ENCODE results near the gene RALGPS1. TPM values are rescaled to one million over a fixed set of nuclear protein-coding genes. Genes with fewer than 3 reads are reported as not detected.

The RALGPS1 gene
- total and polyA plus RNA-seq, 2 of the 8 experiments (the other 6 are each of a cell fraction or from before 2014, with no cell fraction given) = 20.0 to 23.5 TPM

GRCh38 chr9:127102788-127103187, 188.2 kb downstream of the RALGPS1 start:
- H3K4me1 ChIP-seq (replicated peaks in 1 of 4; ENCODE audit: control insufficient read depth in 3 of 4, insufficient read depth in 4 of 4, low read length in 3 of 4) = no peaks in the 10 kb centered on the region; a peak in 1 of 7 replicates

More at GRCh38 chr9:127102788-127103187, 188.2 kb downstream of the RALGPS1 start:
- H2AK5ac ChIP-seq (ENCODE audit: low read depth, low read length) = no peak overlapping the region
- no peak overlapping the region for H3K4me2 ChIP-seq (ENCODE audit: insufficient read depth in 1 of 2, low read depth in 2 of 2, low read length in 2 of 2)
- no peaks in the 10 kb centered on the region for H3K36me3 ChIP-seq (ENCODE audit: control insufficient read depth in 2 of 4, insufficient read depth in 4 of 4, low read length in 3 of 4)
- no peak overlapping the region for H3K56ac ChIP-seq (replicated peaks; ENCODE audit: insufficient read length, low read depth, low read length)
- H4K20me1 ChIP-seq (replicated peaks in 1 of 2; ENCODE audit: control insufficient read depth in 1 of 2, insufficient read depth in 2 of 2, low read length in 2 of 2) = peaks cover 0 to 5% of the 10 kb centered on the region in 2 experiments
- no peaks in the 10 kb centered on the region for H3K23me2 ChIP-seq (ENCODE audit: low read depth, low read length)
- WGBS, 2 experiments (ENCODE audit: extremely low coverage in 1 of 2, insufficient coverage in 1 of 2, insufficient read length in 1 of 2, insufficient replicate concordance in 2 of 2, low coverage in 1 of 2, low lambda C conversion rate in 2 of 2, missing lambda C conversion rate in 1 of 2) = 94% methylated on average over 2 of the region's 2 CpGs; no CpG with 5 or more reads in 1 of the 2 experiments
- H3K18ac ChIP-seq (ENCODE audit: extremely low read depth, low read length) = no peak overlapping the region
- TF ChIP-seq GTF2F1 (IDR thresholded peaks at IDR 0.05; ENCODE audit: borderline replicate concordance, low read depth, low read length) (no peak), TBP (IDR thresholded peaks at IDR 0.05; ENCODE audit: low read depth, low read length) (no peak), EZH2 (IDR thresholded peaks at IDR 0.05; ENCODE audit: low read depth, low read length, severe bottlenecking) (no peak), PHF8 (conservative IDR thresholded peaks at IDR 0.05; ENCODE audit: low read depth, low read length) (no peak), RNF2 (IDR thresholded peaks at IDR 0.05; ENCODE audit: borderline replicate concordance, low read depth, low read length, missing control alignments, poor library complexity, severe bottlenecking) (no peak), CTCF (IDR thresholded peaks at IDR 0.05; ENCODE audit: control extremely low read depth in 1 of 3, insufficient read depth in 1 of 3, low read depth in 1 of 3, low read length in 3 of 3) (no peak)
- no peaks in the 10 kb centered on the region for H3K79me1 ChIP-seq (ENCODE audit: low read depth, low read length)
- H3K27ac ChIP-seq (ENCODE audit: low read depth, low read length) = no peak overlapping the region
- H4K91ac ChIP-seq (replicated peaks; ENCODE audit: insufficient read length, low read length) = no peak overlapping the region
- H2BK120ac ChIP-seq (replicated peaks; ENCODE audit: low read depth, low read length) = no peak overlapping the region
- no peaks in the 10 kb centered on the region for H3K9me3 ChIP-seq (ENCODE audit: insufficient read depth in 2 of 2, low read depth in 1 of 2, low read length in 1 of 2)
- no peak overlapping the region for H2BK5ac ChIP-seq (ENCODE audit: low read depth, low read length)
- no peaks in the 10 kb centered on the region for H3K27me3 ChIP-seq (replicated peaks in 1 of 4; ENCODE audit: control insufficient read depth in 3 of 4, extremely low read depth in 1 of 4, insufficient read depth in 3 of 4, low read length in 3 of 4)
- H3K79me2 ChIP-seq (ENCODE audit: control insufficient read depth in 1 of 2, insufficient read depth in 2 of 2, low read length in 2 of 2) = no peaks in the 10 kb centered on the region
- H4K8ac ChIP-seq (ENCODE audit: extremely low read depth, insufficient read depth, low read length) = no peak overlapping the region
- H3K23ac ChIP-seq (ENCODE audit: insufficient read length) = no peak overlapping the region
- FAIRE-seq (no peak), DNase-seq (ENCODE audit: low read depth in 1 of 2, low spot score in 2 of 2) (no peak)
- no peak overlapping the region for H3K4ac ChIP-seq (replicated peaks; ENCODE audit: insufficient read length, low read depth, low read length)
- no peak overlapping the region for H2AFZ ChIP-seq (ENCODE audit: low read length)
- no peak overlapping the region for H3K9ac ChIP-seq (replicated peaks in 1 of 4; ENCODE audit: extremely low read depth in 1 of 4, low read depth in 3 of 4, low read length in 3 of 4)
- no peak overlapping the region for H3K4me3 ChIP-seq (ENCODE audit: extremely low read depth in 1 of 4, insufficient read depth in 2 of 4, low read depth in 3 of 4, low read length in 4 of 4)
- no peak overlapping the region for H2BK15ac ChIP-seq (ENCODE audit: low read length)
- H4K5ac ChIP-seq (ENCODE audit: insufficient read length, low read depth, low read length) = no peak overlapping the region
- no peak overlapping the region for H3K14ac ChIP-seq (ENCODE audit: insufficient read length)
- ChIA-PET CTCF (ENCODE audit: partially characterized antibody) (interaction anchor here (0.9 to 2.2 kb wide), 5 partner anchors 9 to 92 kb away, joined by 3 to 9 read pairs (median 5); no protein-coding TSS in a partner anchor), POLR2A (ENCODE audit: partially characterized antibody) (interaction anchor here (2.0 kb wide), 1 partner anchor 19 kb away, joined by 9 read pairs; the partner anchor contains the start of gene ANGPTL2)
- H2BK20ac ChIP-seq (ENCODE audit: low read length) = no peak overlapping the region
- H2BK12ac ChIP-seq (ENCODE audit: low read depth, low read length) = no peak overlapping the region

Data from H1 (cell line).